Activated B cell treated with CpG ODN at 0.5 μM for 24 hours (primary cell): ENCODE measurements around the gene CYP27A1. TPM values are rescaled to one million over a fixed set of nuclear protein-coding genes. Genes with fewer than 3 reads are reported as not detected.

ENCODE experiments used
- ATAC-seq: fragments of 200-7000 bp; cut with Tn5 transposase; one replicate; pipeline ENCODE4 v1.10.0; 2021; ENCODE audit warnings: low read depth, mild to moderate bottlenecking, moderate library complexity
- CTCF ChIA-PET: fragments of 350-600 bp; sonication (Branson Sonifier 250); formaldehyde crosslinking; loops from one replicate; lab custom pipeline; 2021; ENCODE audit warnings: antibody characterized with exemption; lab: Charles Lee
- POLR2A ChIA-PET: fragments of 350-600 bp; sonication (Branson Sonifier 250); formaldehyde crosslinking; loops from one replicate; lab custom pipeline; 2021; ENCODE audit warnings: antibody characterized with exemption; lab: Charles Lee
- DNase-seq: peaks from one replicate; pipeline ENCODE4 v3.0.0; 2022
- H3K27ac Mint-ChIP-seq: one replicate; pipeline ENCODE4 v1.8.0; 2020; ENCODE audit warnings: mixed read lengths
- H3K27me3 Mint-ChIP-seq: one replicate; pipeline ENCODE4 v1.8.0; 2021; ENCODE audit warnings: mixed read lengths
- H3K36me3 Mint-ChIP-seq: one replicate; pipeline ENCODE4 v1.8.0; 2021; ENCODE audit warnings: low read depth, mixed read lengths
- H3K4me1 Mint-ChIP-seq: one replicate; pipeline ENCODE4 v1.8.0; 2021; ENCODE audit warnings: mixed read lengths
- H3K4me3 Mint-ChIP-seq: one replicate; pipeline ENCODE4 v1.8.0; 2020; ENCODE audit warnings: mild to moderate bottlenecking, mixed read lengths
- H3K9me3 Mint-ChIP-seq: one replicate; pipeline ENCODE4 v1.8.0; 2020; ENCODE audit warnings: mixed read lengths
- CTCF ChIP-seq: fragments of 200-600 bp; IDR thresholded peaks from one replicate; pipeline ENCODE4 v1.8.0; 2022; ENCODE audit warnings: antibody characterized with exemption, mild to moderate bottlenecking
- intact Hi-C: fragments of 100-400 bp; cut with micrococcal nuclease; formaldehyde crosslinking; loops from one replicate; pipeline ENCODE4 v1.15.1; 2024
- total RNA-seq: library from RNA; stranded (reverse); gene quantifications from 2 replicates; pipeline ENCODE4 v1.2.3, GENCODE V29; 2022

CYP27A1 gene
- total RNA-seq, 1 donor from 2014 or later: 0.55 TPM

GRCh38 chr2:218820746-218821369, 38.9 kb downstream of the CYP27A1 start:
- no peaks in the 10 kb centered on the region for H3K4me1 Mint-ChIP-seq
- H3K27ac Mint-ChIP-seq: no peak overlapping the region
- DNase-seq (no peak), ATAC-seq (no peak)
- H3K27me3 Mint-ChIP-seq: peaks cover 8% of the 10 kb centered on the region
- POLR2A ChIA-PET: no interaction called here
- H3K4me3 Mint-ChIP-seq: no peak overlapping the region
- no peaks in the 10 kb centered on the region for H3K9me3 Mint-ChIP-seq
- no peak for TF ChIP-seq CTCF
- intact Hi-C loops: no loop called here
- H3K36me3 Mint-ChIP-seq: no peaks in the 10 kb centered on the region
- CTCF ChIA-PET: no interaction called here

- ATAC-seq (no peak), DNase-seq (no peak)
- Mint-ChIP-seq H3K9me3 (no peaks in the 10 kb centered on the region), H3K4me1 (no peaks in the 10 kb centered on the region), H3K27me3 (peaks cover 8% of the 10 kb centered on the region), H3K27ac (no peak overlapping the region), H3K4me3 (no peak overlapping the region), H3K36me3 (no peaks in the 10 kb centered on the region)
- intact Hi-C loops: no loop called here
- ChIA-PET CTCF (no interaction called here), POLR2A (no interaction called here)
- TF ChIP-seq CTCF: no peak
Measured at GRCh38 chr2:218821605-218822211, 39.8 kb downstream of the CYP27A1 start.

- DNase-seq (no peak), ATAC-seq (no peak)
- Mint-ChIP-seq H3K27me3 (peaks cover 12% of the 10 kb centered on the region), H3K9me3 (no peaks in the 10 kb centered on the region), H3K36me3 (no peaks in the 10 kb centered on the region), H3K4me3 (no peak overlapping the region), H3K4me1 (no peaks in the 10 kb centered on the region), H3K27ac (no peak overlapping the region)
- intact Hi-C loops: no loop called here
- TF ChIP-seq CTCF: no peak
- ChIA-PET POLR2A (no interaction called here), CTCF (no interaction called here)
Measured at GRCh38 chr2:218822622-218823021, 40.7 kb downstream of the CYP27A1 start.

GRCh38 chr2:218823196-218823855, 41.4 kb downstream of the CYP27A1 start:
- ATAC-seq (no peak), DNase-seq (no peak)
- Mint-ChIP-seq H3K36me3 (no peaks in the 10 kb centered on the region), H3K27me3 (peaks cover 14% of the 10 kb centered on the region), H3K4me1 (no peaks in the 10 kb centered on the region), H3K27ac (no peak overlapping the region), H3K9me3 (no peaks in the 10 kb centered on the region), H3K4me3 (no peak overlapping the region)
- intact Hi-C loops: no loop called here
- CTCF ChIA-PET: no interaction called here
- POLR2A ChIA-PET: no interaction called here
- no peak for TF ChIP-seq CTCF

GRCh38 chr2:218824004-218824403, 42.1 kb downstream of the CYP27A1 start:
- ChIA-PET CTCF (no interaction called here), POLR2A (no interaction called here)
- Mint-ChIP-seq H3K9me3 (no peaks in the 10 kb centered on the region), H3K27ac (no peak overlapping the region), H3K27me3 (peaks cover 17% of the 10 kb centered on the region), H3K36me3 (no peaks in the 10 kb centered on the region), H3K4me1 (no peaks in the 10 kb centered on the region), H3K4me3 (no peak overlapping the region)
- no peak for TF ChIP-seq CTCF
- intact Hi-C loops: no loop called here
- ATAC-seq (no peak), DNase-seq (no peak)
